Gastroesophageal sphincter (tissue), 4 donors: ENCODE results near the gene EBLN1. TPM values are rescaled to one million over a fixed set of nuclear protein-coding genes. Genes with fewer than 3 reads are reported as not detected.

Source experiments
- ATAC-seq: fragments of 150-250 bp; one replicate; pipeline ENCODE4 v1.9.1; 2016; ENCODE audit warnings: mild to moderate bottlenecking, moderate library complexity
- H3K27ac ChIP-seq, 4 donors: fragments of 200-600 bp; sonication (generic) in 3 of 4; 1 replicate in 3 of 4; 2 replicates in 1 of 4; pipeline ENCODE4 v1.5.1; 2016 to 2019
- H3K27me3 ChIP-seq: fragments of 200-600 bp; sonication (generic); one replicate; pipeline ENCODE4 v1.5.1; 2019
- H3K36me3 ChIP-seq, 2 donors: fragments of 200-600 bp; sonication (generic); one replicate each; pipeline ENCODE4 v1.5.1; 2019; ENCODE audit warnings: control low read depth in 1 of 2
- H3K4me1 ChIP-seq, 3 donors: fragments of 200-600 bp; sonication (generic); 1 replicate in 2 of 3; 2 replicates in 1 of 3; pipeline ENCODE4 v1.5.1; 2016 to 2019; ENCODE audit warnings: control low read depth in 2 of 3
- H3K4me3 ChIP-seq, 2 donors: fragments of 200-600 bp; sonication (generic); one replicate each; pipeline ENCODE4 v1.5.1; 2019; ENCODE audit warnings: mild to moderate bottlenecking in 1 of 2, moderate library complexity in 1 of 2
- H3K9me3 ChIP-seq, 3 donors: fragments of 200-600 bp; sonication (generic); one replicate each; pipeline ENCODE4 v1.5.1; 2017 to 2019; ENCODE audit warnings: control low read depth in 2 of 3
- EP300 ChIP-seq: sonication (generic); formaldehyde crosslinking; IDR thresholded peaks from one replicate; pipeline ENCODE4 v1.6.1; 2017; ENCODE audit warnings: antibody characterized with exemption, mild to moderate bottlenecking
- POLR2A ChIP-seq, 2 donors: fragments of 450-650 bp; IDR thresholded peaks; one replicate each; pipeline ENCODE4 v1.6.1; 2017; ENCODE audit warnings: antibody characterized with exemption in 2 of 2, mild to moderate bottlenecking in 2 of 2, moderate library complexity in 1 of 2
- POLR2AphosphoS5 ChIP-seq: sonication (generic); formaldehyde crosslinking; IDR thresholded peaks from one replicate; pipeline ENCODE4 v1.6.1; 2017; ENCODE audit warnings: antibody characterized with exemption
- WGBS, 2 donors: methylation state at CpG; one replicate each; pipeline ENCODE4 v1.1.5; 2018; ENCODE audit warnings: low coverage in 1 of 2; 5-methylcytosine and 5-hydroxymethylcytosine counted together
- total RNA-seq, 4 donors: library from RNA; depleted of rRNA; stranded (reverse); fragments of >200 nt; gene quantifications; one replicate each; pipeline ENCODE4 v1.1.0, GENCODE V29; 2016
- TF ChIP-seq, protein P1 (sequence below), 4 experiments: fragments of 200-600 bp in 2 of 4; fragments of 450-650 bp in 2 of 4; sonication (generic) in 1 of 4; IDR thresholded peaks; one replicate each; pipeline ENCODE4 v1.5.1; 2017 to 2019; ENCODE audit warnings: antibody characterized with exemption in 4 of 4, mild to moderate bottlenecking in 2 of 4, moderate library complexity in 2 of 4

Gene EBLN1
- total RNA-seq, 4 donors from 2014 or later, result not detected

DNA sequence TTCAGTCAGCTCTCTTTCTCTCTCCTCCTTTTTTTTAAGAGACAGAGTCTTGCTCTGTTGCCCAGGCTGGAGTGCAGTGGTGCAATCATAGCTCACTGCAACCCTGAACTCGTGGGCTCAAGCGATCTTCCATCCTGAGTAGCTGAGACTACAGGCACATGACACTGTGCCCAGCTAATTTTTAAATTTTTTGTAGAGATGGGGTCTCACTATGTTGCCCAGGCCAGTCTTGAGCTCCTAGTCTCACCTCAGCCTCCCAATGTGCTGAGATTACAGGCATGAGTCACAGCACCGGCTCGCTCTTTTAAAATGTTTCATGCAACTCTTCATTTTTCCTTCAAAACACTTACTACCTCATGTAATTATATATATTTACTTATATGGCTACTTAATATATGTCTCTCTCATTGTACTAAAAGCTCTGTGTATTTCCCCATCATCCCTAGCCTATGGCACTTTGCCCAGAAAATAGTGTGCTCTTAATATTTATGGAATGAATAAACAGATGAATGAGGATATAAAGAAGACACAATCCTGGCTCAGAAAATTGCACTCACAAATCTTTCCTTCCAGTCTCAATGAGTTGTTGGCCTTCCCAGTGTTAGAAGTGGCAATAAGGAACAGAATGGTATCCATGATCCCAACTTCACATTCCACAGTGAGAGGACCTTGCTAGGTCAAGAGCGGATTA, 33.9 kb downstream of the EBLN1 start:
- Histone ChIP-seq H3K4me3 (no peak overlapping the region), H3K27ac (no peak overlapping the region), H3K4me1 (peaks cover 0 to 6% (median 0%) of the 10 kb centered on the region in 3 donors), H3K27me3 (peaks cover 9% of the 10 kb centered on the region), H3K9me3 (peaks cover 0 to 8% (median 0%) of the 10 kb centered on the region in 3 donors), H3K36me3 (no peaks in the 10 kb centered on the region)
- ATAC-seq, result no peak
- TF ChIP-seq, protein P1, sequence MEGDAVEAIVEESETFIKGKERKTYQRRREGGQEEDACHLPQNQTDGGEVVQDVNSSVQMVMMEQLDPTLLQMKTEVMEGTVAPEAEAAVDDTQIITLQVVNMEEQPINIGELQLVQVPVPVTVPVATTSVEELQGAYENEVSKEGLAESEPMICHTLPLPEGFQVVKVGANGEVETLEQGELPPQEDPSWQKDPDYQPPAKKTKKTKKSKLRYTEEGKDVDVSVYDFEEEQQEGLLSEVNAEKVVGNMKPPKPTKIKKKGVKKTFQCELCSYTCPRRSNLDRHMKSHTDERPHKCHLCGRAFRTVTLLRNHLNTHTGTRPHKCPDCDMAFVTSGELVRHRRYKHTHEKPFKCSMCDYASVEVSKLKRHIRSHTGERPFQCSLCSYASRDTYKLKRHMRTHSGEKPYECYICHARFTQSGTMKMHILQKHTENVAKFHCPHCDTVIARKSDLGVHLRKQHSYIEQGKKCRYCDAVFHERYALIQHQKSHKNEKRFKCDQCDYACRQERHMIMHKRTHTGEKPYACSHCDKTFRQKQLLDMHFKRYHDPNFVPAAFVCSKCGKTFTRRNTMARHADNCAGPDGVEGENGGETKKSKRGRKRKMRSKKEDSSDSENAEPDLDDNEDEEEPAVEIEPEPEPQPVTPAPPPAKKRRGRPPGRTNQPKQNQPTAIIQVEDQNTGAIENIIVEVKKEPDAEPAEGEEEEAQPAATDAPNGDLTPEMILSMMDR (IDR thresholded peaks at IDR 0.05), result no peak
- no peak for TF ChIP-seq EP300
- TF ChIP-seq POLR2AphosphoS5, result no peak
- no peak for TF ChIP-seq POLR2A (IDR thresholded peaks at IDR 0.05)
- 27 to 30% methylated on average over 3 of the region's 5 CpGs for WGBS, 2 donors

DNA sequence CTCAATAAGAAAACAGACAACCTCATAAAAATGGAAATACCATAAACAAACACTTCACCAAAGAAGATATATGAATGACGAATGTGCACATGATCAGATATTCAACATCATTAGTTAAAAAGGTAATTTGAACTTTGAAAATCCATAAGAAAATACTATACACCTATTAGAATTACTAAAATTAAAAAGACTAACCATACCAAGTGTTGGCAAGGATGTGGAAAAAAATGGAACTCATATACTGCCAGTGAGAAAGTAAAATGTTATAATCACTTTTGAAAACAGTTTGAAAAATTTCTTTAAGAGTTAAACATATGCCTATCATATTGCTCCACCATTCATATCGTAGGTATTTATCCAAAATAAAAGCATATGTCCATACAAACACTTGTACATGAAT, 37.1 kb downstream of the EBLN1 start:
- Histone ChIP-seq H3K27ac (no peak overlapping the region), H3K4me3 (no peak overlapping the region), H3K9me3 (peaks cover 0 to 8% (median 0%) of the 10 kb centered on the region in 3 donors), H3K4me1 (peaks cover 0 to 6% (median 0%) of the 10 kb centered on the region in 3 donors), H3K27me3 (no peaks in the 10 kb centered on the region), H3K36me3 (no peaks in the 10 kb centered on the region)
- WGBS, 2 donors, result 84 to 92% methylated on average over 2 of the region's 2 CpGs
- no peak for TF ChIP-seq POLR2A (IDR thresholded peaks at IDR 0.05)
- no peak for TF ChIP-seq POLR2AphosphoS5
- TF ChIP-seq EP300, result no peak
- TF ChIP-seq, protein P1 (IDR thresholded peaks at IDR 0.05), result no peak
- no peak for ATAC-seq

DNA sequence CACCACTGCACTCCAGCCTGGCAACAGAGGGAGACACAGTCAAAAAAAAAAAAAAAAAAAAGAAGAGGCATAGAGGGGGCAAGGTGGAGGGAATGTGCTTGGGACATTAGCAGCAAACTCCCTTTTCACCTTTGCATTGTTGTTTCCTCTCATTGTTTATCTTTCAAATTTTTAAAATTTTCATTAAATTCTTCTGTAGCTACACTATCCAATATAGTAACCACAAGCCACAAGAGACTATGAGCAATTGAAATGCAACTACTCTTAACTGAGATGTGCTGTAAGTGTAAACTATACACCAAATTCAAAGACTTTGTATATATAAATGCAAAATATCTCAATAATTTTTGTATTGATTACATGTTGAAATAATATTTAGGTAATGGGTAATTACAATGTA, 43.4 kb downstream of the EBLN1 start:
- TF ChIP-seq POLR2AphosphoS5 (no peak), EP300 (no peak), POLR2A (IDR thresholded peaks at IDR 0.05) (no peak)
- TF ChIP-seq, protein P1 (IDR thresholded peaks at IDR 0.05), result no peak
- Histone ChIP-seq H3K36me3 (no peaks in the 10 kb centered on the region), H3K9me3 (peaks cover 0 to 9% (median 0%) of the 10 kb centered on the region in 3 donors), H3K27me3 (no peaks in the 10 kb centered on the region), H3K4me3 (no peak overlapping the region), H3K27ac (no peak overlapping the region), H3K4me1 (no peaks in the 10 kb centered on the region)
- no peak for ATAC-seq

DNA sequence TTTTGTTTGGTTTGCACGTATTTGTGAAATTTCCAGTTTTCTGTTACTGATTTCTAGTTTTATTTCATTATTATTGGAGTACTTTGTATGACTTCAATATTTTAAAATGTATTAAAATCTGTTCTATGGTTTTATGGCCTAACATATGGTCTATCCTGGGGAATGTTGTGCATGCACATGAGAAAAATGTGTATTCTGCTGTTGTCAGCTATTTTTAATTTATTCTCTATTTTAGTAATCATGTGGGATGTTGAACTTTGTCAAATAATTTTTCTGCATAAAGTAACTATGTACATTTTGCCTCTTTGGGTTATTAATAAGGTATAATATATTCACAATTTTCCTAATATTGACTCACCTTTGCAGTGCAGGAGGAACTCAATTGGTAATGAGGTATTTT, 46.7 kb downstream of the EBLN1 start:
- ATAC-seq, result no peak
- no peaks in the 10 kb centered on the region for H3K36me3 ChIP-seq
- TF ChIP-seq EP300 (no peak), POLR2A (IDR thresholded peaks at IDR 0.05) (no peak), POLR2AphosphoS5 (no peak)
- TF ChIP-seq, protein P1 (IDR thresholded peaks at IDR 0.05), result no peak
- peaks cover 0 to 9% (median 0%) of the 10 kb centered on the region in 3 donors for H3K9me3 ChIP-seq
- H3K27me3 ChIP-seq, result no peaks in the 10 kb centered on the region
- WGBS, 2 donors, result 87 to 88% methylated on average over 1 of the region's 1 CpG
- no peak overlapping the region for H3K27ac ChIP-seq
- no peak overlapping the region for H3K4me3 ChIP-seq
- no peaks in the 10 kb centered on the region for H3K4me1 ChIP-seq

DNA sequence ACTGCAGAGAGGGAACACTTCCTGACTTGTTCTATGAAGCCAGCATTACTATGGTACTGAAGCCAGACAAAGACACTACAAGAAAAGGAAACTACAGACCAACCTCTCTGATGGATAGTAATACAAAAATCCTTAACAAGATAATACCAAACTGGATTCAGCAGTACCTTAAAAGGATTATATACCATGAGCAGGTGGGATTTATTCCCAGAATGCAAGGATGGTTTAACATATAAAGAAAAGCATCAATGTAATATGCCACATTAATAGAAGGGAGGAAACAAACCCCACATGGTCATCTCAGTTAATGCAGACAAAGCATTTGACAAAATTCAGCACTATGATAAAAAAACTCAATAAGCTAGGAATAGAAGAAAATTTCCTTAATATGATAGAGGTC, 47.2 kb downstream of the EBLN1 start:
- no peak for TF ChIP-seq EP300
- TF ChIP-seq POLR2A (IDR thresholded peaks at IDR 0.05), result no peak
- TF ChIP-seq, protein P1 (IDR thresholded peaks at IDR 0.05), result no peak
- TF ChIP-seq POLR2AphosphoS5, result no peak
- Histone ChIP-seq H3K4me1 (no peaks in the 10 kb centered on the region), H3K27ac (no peak overlapping the region), H3K9me3 (peaks cover 0 to 9% (median 0%) of the 10 kb centered on the region in 3 donors), H3K36me3 (no peaks in the 10 kb centered on the region), H3K4me3 (no peak overlapping the region), H3K27me3 (no peaks in the 10 kb centered on the region)
- ATAC-seq, result no peak
